ENCODE measurements around the gene LVRN. TPM values are rescaled to one million over a fixed set of nuclear protein-coding genes. Genes with fewer than 3 reads are reported as not detected.

Gene LVRN
- total RNA-seq, 1 experiment from 2014 or later: 0.53 TPM

GRCh38 chr5:115983519-115983918 lies 21.2 kb downstream of the LVRN start:
- Histone ChIP-seq H3K4me3 (no peak overlapping the region), H3K27ac (no peak overlapping the region), H3K9me3 (replicated peaks) (no peaks in the 10 kb centered on the region), H3K36me3 (no peaks in the 10 kb centered on the region), H3K27me3 (no peaks in the 10 kb centered on the region), H3K4me1 (peaks cover 2% of the 10 kb centered on the region; the same call in 1 of the 2 replicates)
- no peak for DNase-seq

- H3K36me3 ChIP-seq: no peaks in the 10 kb centered on the region
- no peak overlapping the region for H3K4me3 ChIP-seq
- DNase-seq: no peak
- H3K27ac ChIP-seq: no peak overlapping the region
- H3K4me1 ChIP-seq: no peaks in the 10 kb centered on the region
- H3K27me3 ChIP-seq: no peaks in the 10 kb centered on the region
- no peaks in the 10 kb centered on the region for H3K9me3 ChIP-seq (replicated peaks)
Measured at GRCh38 chr5:115985802-115986757, 23.8 kb downstream of the LVRN start.

GRCh38 chr5:115988002-115988401 lies 25.7 kb downstream of the LVRN start:
- Histone ChIP-seq H3K36me3 (no peaks in the 10 kb centered on the region), H3K27me3 (no peaks in the 10 kb centered on the region), H3K4me1 (no peaks in the 10 kb centered on the region), H3K27ac (no peak overlapping the region), H3K4me3 (no peak overlapping the region), H3K9me3 (replicated peaks) (no peaks in the 10 kb centered on the region)
- peak in 1 of 2 experiments; percentile 9 for DNase-seq

GRCh38 chr5:115992848-115993350 lies 30.6 kb downstream of the LVRN start:
- no peak overlapping the region for H3K4me3 ChIP-seq

GRCh38 chr5:115995351-115995750 lies 33.1 kb downstream of the LVRN start:
- DNase-seq: no peak
- H3K4me3 ChIP-seq: no peak overlapping the region
- H3K9me3 ChIP-seq (replicated peaks): no peaks in the 10 kb centered on the region
- no peaks in the 10 kb centered on the region for H3K27me3 ChIP-seq
- H3K4me1 ChIP-seq: no peaks in the 10 kb centered on the region
- no peak overlapping the region for H3K27ac ChIP-seq
- no peaks in the 10 kb centered on the region for H3K36me3 ChIP-seq

More at GRCh38 chr5:115992848-115993350, 30.6 kb downstream of the LVRN start:
- no peaks in the 10 kb centered on the region for H3K27me3 ChIP-seq
- no peak overlapping the region for H3K27ac ChIP-seq
- H3K36me3 ChIP-seq: no peaks in the 10 kb centered on the region
- no peak for DNase-seq
- no peaks in the 10 kb centered on the region for H3K9me3 ChIP-seq (replicated peaks)
- no peaks in the 10 kb centered on the region for H3K4me1 ChIP-seq

- Histone ChIP-seq H3K4me3 (no peak overlapping the region), H3K9me3 (replicated peaks) (no peaks in the 10 kb centered on the region), H3K4me1 (no peaks in the 10 kb centered on the region), H3K27me3 (no peaks in the 10 kb centered on the region), H3K27ac (no peak overlapping the region), H3K36me3 (no peaks in the 10 kb centered on the region)
- no peak for DNase-seq
Measured at GRCh38 chr5:116002116-116002906, 40.0 kb downstream of the LVRN start.

- Histone ChIP-seq H3K27ac (no peak overlapping the region), H3K36me3 (no peaks in the 10 kb centered on the region), H3K4me3 (no peak overlapping the region), H3K27me3 (no peaks in the 10 kb centered on the region), H3K9me3 (replicated peaks) (0 out of 2 replicates have a peak, but pooled peaks cover 2% of the 10 kb centered on the region), H3K4me1 (no peaks in the 10 kb centered on the region)
- no peak for DNase-seq
Measured at GRCh38 chr5:116004248-116004647, 42.0 kb downstream of the LVRN start.

GRCh38 chr5:116009806-116010205 lies 47.5 kb downstream of the LVRN start:
- Histone ChIP-seq H3K36me3 (no peaks in the 10 kb centered on the region), H3K4me1 (no peaks in the 10 kb centered on the region), H3K27me3 (no peaks in the 10 kb centered on the region), H3K27ac (no peak overlapping the region), H3K4me3 (no peak overlapping the region), H3K9me3 (replicated peaks) (0 out of 2 replicates have a peak, but pooled peaks cover 2% of the 10 kb centered on the region)
- DNase-seq: no peak

GRCh38 chr5:116011046-116011445 lies 48.8 kb downstream of the LVRN start:
- Histone ChIP-seq H3K9me3 (replicated peaks) (0 out of 2 replicates have a peak, but pooled peaks cover 2% of the 10 kb centered on the region), H3K36me3 (no peaks in the 10 kb centered on the region), H3K4me3 (no peak overlapping the region), H3K27me3 (no peaks in the 10 kb centered on the region), H3K27ac (no peak overlapping the region), H3K4me1 (no peaks in the 10 kb centered on the region)
- DNase-seq: no peak

- DNase-seq: no peak
- Histone ChIP-seq H3K36me3 (no peaks in the 10 kb centered on the region), H3K27me3 (no peaks in the 10 kb centered on the region), H3K9me3 (replicated peaks) (no peaks in the 10 kb centered on the region), H3K4me1 (no peaks in the 10 kb centered on the region), H3K27ac (no peak overlapping the region), H3K4me3 (no peak overlapping the region)
Measured at GRCh38 chr5:116013207-116013785, 51.0 kb downstream of the LVRN start.

GRCh38 chr5:116013936-116014335 lies 51.7 kb downstream of the LVRN start:
- H3K27me3 ChIP-seq: no peaks in the 10 kb centered on the region
- no peaks in the 10 kb centered on the region for H3K9me3 ChIP-seq (replicated peaks)
- H3K4me1 ChIP-seq: no peaks in the 10 kb centered on the region
- no peak overlapping the region for H3K4me3 ChIP-seq
- no peak overlapping the region for H3K27ac ChIP-seq
- no peak for DNase-seq
- H3K36me3 ChIP-seq: no peaks in the 10 kb centered on the region

- H3K27me3 ChIP-seq: no peaks in the 10 kb centered on the region
- H3K9me3 ChIP-seq (replicated peaks): 0 out of 2 replicates have a peak, but pooled peaks cover 3% of the 10 kb centered on the region
- H3K4me3 ChIP-seq: no peak overlapping the region
- no peak overlapping the region for H3K27ac ChIP-seq
- DNase-seq: no peak
- H3K36me3 ChIP-seq: no peaks in the 10 kb centered on the region
- no peaks in the 10 kb centered on the region; the same call in 1 of the 2 replicates for H3K4me1 ChIP-seq
Measured at GRCh38 chr5:116023619-116024018, 61.3 kb downstream of the LVRN start.

GRCh38 chr5:116025866-116026265 lies 63.6 kb downstream of the LVRN start:
- peaks cover 1% of the 10 kb centered on the region; the same call in 1 of the 2 replicates for H3K4me1 ChIP-seq
- H3K4me3 ChIP-seq: no peak overlapping the region
- no peaks in the 10 kb centered on the region for H3K27me3 ChIP-seq
- H3K27ac ChIP-seq: no peak overlapping the region
- no peaks in the 10 kb centered on the region for H3K36me3 ChIP-seq
- no peak for DNase-seq
- H3K9me3 ChIP-seq (replicated peaks): 0 out of 2 replicates have a peak, but pooled peaks cover 3% of the 10 kb centered on the region

- 0 out of 2 replicates have a peak, but pooled peaks cover 3% of the 10 kb centered on the region for H3K9me3 ChIP-seq (replicated peaks)
- peaks cover 12% of the 10 kb centered on the region for H3K4me1 ChIP-seq
- H3K36me3 ChIP-seq: no peaks in the 10 kb centered on the region
- peak within 1 kb of the TSS; percentile 26; the same call in 1 of the 2 replicates for H3K27ac ChIP-seq
- DNase-seq: peak; percentile 75 to 87
- no peak within 1 kb of the TSS for H3K4me3 ChIP-seq
- H3K27me3 ChIP-seq: no peaks in the 10 kb centered on the region; the same call in 1 of the 2 replicates
Measured at GRCh38 chr5:116032094-116032517, 69.8 kb downstream of the LVRN start, which contains the start of gene ARL14EPL. Gene ARL14EPL (plus strand): TSS chr5:116032472. CDS start chr5:116051466, 18,994 bp downstream.

All from SJCRH30 (cell line).